Spleen (tissue), 11 donors: Measurements from ENCODE around the gene CAMKK1. TPM values are rescaled to one million over a fixed set of nuclear protein-coding genes. Genes with fewer than 3 reads are reported as not detected.

Experiments used
- DNase-seq: peaks from one replicate; pipeline ENCODE4 v3.0.0-alpha.2; 2020
- H3K27ac ChIP-seq, 8 donors: fragments of 200-600 bp; sonication (generic) in 7 of 8; 1 replicate in 4 of 8; 2 replicates in 4 of 8; pipeline versions ENCODE4 v1.5.0 to v1.8.0; 2016 to 2021; ENCODE audit warnings: inconsistent platforms in 4 of 8, mild to moderate bottlenecking in 4 of 8, moderate library complexity in 1 of 8
- H3K27me3 ChIP-seq, 7 donors: fragments of 200-600 bp; sonication (generic) in 6 of 7; replicated peaks in 1 of 7; 1 replicate in 4 of 7; 2 replicates in 3 of 7; pipeline versions ENCODE4 v1.5.0 to v1.8.0; 2016 to 2021; ENCODE audit warnings: inconsistent platforms in 3 of 7, mild to moderate bottlenecking in 1 of 7
- H3K36me3 ChIP-seq, 6 donors: fragments of 200-600 bp; sonication (generic) in 5 of 6; 1 replicate in 4 of 6; 2 replicates in 2 of 6; pipeline versions ENCODE4 v1.5.0 to v1.8.0; 2016 to 2021; ENCODE audit warnings: inconsistent platforms in 2 of 6
- H3K4me1 ChIP-seq, 6 donors: fragments of 200-600 bp; sonication (generic) in 5 of 6; 1 replicate in 3 of 6; 2 replicates in 3 of 6; pipeline versions ENCODE4 v1.5.0 to v1.8.0; 2016 to 2021; ENCODE audit warnings: inconsistent platforms in 3 of 6
- H3K4me3 ChIP-seq, 8 donors: fragments of 200-600 bp; sonication (generic) in 7 of 8; 1 replicate in 4 of 8; 2 replicates in 4 of 8; pipeline versions ENCODE4 v1.5.0 to v1.8.0; 2016 to 2021; ENCODE audit warnings: inconsistent platforms in 4 of 8, mild to moderate bottlenecking in 4 of 8, moderate library complexity in 2 of 8
- H3K9me3 ChIP-seq, 8 donors: fragments of 200-600 bp; sonication (generic) in 7 of 8; 1 replicate in 4 of 8; 2 replicates in 4 of 8; pipeline versions ENCODE4 v1.5.0 to v1.8.0; 2016 to 2021; ENCODE audit warnings: inconsistent platforms in 4 of 8
- POLR2A ChIP-seq, 3 donors: fragments of 450-650 bp; IDR thresholded peaks; one replicate each; pipeline ENCODE4 v1.5.1; 2017; ENCODE audit warnings: antibody characterized with exemption in 3 of 3, mild to moderate bottlenecking in 1 of 3
- POLR2AphosphoS5 ChIP-seq, 3 donors: sonication (generic); formaldehyde crosslinking; IDR thresholded peaks; one replicate each; pipeline ENCODE4 v1.5.1; 2017; ENCODE audit warnings: antibody characterized with exemption in 3 of 3
- WGBS, 5 donors: extraction: QIAGEN DNeasy Blood & Tissue Kit in 3 of 5; methylation state at CpG; one replicate each; pipeline versions ENCODE4 v1.1.5 to v1.1.7; 2013 to 2018; 5-methylcytosine and 5-hydroxymethylcytosine counted together
- intact Hi-C: fragments of 100-400 bp; cut with DNase I; formaldehyde crosslinking; loops from one replicate; pipeline ENCODE4 v1.15.0; 2023; ENCODE audit warnings: low total_unique reads
- polyA plus RNA-seq, 3 donors: library from polyadenylated mRNA; stranded (reverse); fragments of 200-250 nt; gene quantifications; one replicate each; pipeline ENCODE4 v1.2.1, GENCODE V29; 2013
- total RNA-seq, 7 donors: library from RNA; depleted of rRNA in 3 of 7; stranded (reverse); fragments of >200 nt in 3 of 7; fragmentation: NEBNext Ultra II Directional in 4 of 7; extraction: Animal tissue kit (Norgen Biotek cat#: 25700) in 4 of 7; gene quantifications; one replicate each; pipeline versions ENCODE4 v1.1.0 to v1.2.1, GENCODE V29; 2016 to 2021
- TF ChIP-seq, protein P1 (sequence below), 11 experiments: fragments of 200-600 bp in 7 of 11; fragments of 450-650 bp in 4 of 11; sonication (generic) in 4 of 11; IDR thresholded peaks in 8 of 11; conservative IDR thresholded peaks in 3 of 11; 1 replicate in 7 of 11; 2 replicates in 4 of 11; pipeline versions ENCODE4 v1.4.0 to v1.8.0; 2016 to 2021; ENCODE audit warnings: antibody characterized with exemption in 11 of 11, inconsistent platforms in 4 of 11, mild to moderate bottlenecking in 1 of 11
- donor health status: healthy with polysubstance abuse.
- donor health status: DM: no; HTN: no; CAD: no; lungs with moderate emphysema.
- donor health status: DM: no; HTN: no; CAD: no.
- donor health status: Bipolar disorder and iron deficiency.
- donor health status: healthy.
- donor health status: DM: no; HTN: no; CAD: no.
- donor health status: DM: yes; HTN: yes; CAD: no.

Gene CAMKK1
- total and polyA plus RNA-seq, 10 donors = 5.2 to 13.0 (median 9.0) TPM

- Histone ChIP-seq H3K27ac (no peak overlapping the region), H3K27me3 (no peaks in the 10 kb centered on the region), H3K9me3 (no peaks in the 10 kb centered on the region), H3K36me3 (peaks cover 0 to 64% (median 42%) of the 10 kb centered on the region in 6 donors), H3K4me3 (no peak overlapping the region), H3K4me1 (peaks cover 0 to 45% (median 8%) of the 10 kb centered on the region in 6 donors)
- TF ChIP-seq POLR2AphosphoS5 (IDR thresholded peaks at IDR 0.05) (peak in 1 of 3 donors; percentile 37), POLR2A (IDR thresholded peaks at IDR 0.05) (no peak)
- TF ChIP-seq, protein P1, sequence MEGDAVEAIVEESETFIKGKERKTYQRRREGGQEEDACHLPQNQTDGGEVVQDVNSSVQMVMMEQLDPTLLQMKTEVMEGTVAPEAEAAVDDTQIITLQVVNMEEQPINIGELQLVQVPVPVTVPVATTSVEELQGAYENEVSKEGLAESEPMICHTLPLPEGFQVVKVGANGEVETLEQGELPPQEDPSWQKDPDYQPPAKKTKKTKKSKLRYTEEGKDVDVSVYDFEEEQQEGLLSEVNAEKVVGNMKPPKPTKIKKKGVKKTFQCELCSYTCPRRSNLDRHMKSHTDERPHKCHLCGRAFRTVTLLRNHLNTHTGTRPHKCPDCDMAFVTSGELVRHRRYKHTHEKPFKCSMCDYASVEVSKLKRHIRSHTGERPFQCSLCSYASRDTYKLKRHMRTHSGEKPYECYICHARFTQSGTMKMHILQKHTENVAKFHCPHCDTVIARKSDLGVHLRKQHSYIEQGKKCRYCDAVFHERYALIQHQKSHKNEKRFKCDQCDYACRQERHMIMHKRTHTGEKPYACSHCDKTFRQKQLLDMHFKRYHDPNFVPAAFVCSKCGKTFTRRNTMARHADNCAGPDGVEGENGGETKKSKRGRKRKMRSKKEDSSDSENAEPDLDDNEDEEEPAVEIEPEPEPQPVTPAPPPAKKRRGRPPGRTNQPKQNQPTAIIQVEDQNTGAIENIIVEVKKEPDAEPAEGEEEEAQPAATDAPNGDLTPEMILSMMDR (IDR thresholded peaks at IDR 0.05 in 8 of 11, conservative IDR thresholded peaks at IDR 0.05 in 3 of 11) = no peak
- intact Hi-C loops = no loop called here
- DNase-seq = no peak
- 84 to 88% (median 85%) methylated on average over 21 to 40 of the region's 40 CpGs for WGBS, 5 donors
Measured at GRCh38 chr17:3924512-3925350, 31.9 kb upstream of the CAMKK1 start.

GRCh38 chr17:3923466-3924190, 30.8 kb upstream of the CAMKK1 start:
- Histone ChIP-seq H3K27ac (no peak overlapping the region), H3K9me3 (no peaks in the 10 kb centered on the region), H3K36me3 (peaks cover 0 to 53% (median 33%) of the 10 kb centered on the region in 6 donors), H3K4me3 (no peak overlapping the region), H3K27me3 (no peaks in the 10 kb centered on the region), H3K4me1 (peaks cover 0 to 42% (median 13%) of the 10 kb centered on the region in 6 donors)
- intact Hi-C loops = no loop called here
- WGBS, 5 donors = 88 to 92% (median 89%) methylated on average over 14 to 18 of the region's 18 CpGs
- TF ChIP-seq, protein P1 (IDR thresholded peaks at IDR 0.05 in 8 of 11, conservative IDR thresholded peaks at IDR 0.05 in 3 of 11) = no peak
- TF ChIP-seq POLR2AphosphoS5 (IDR thresholded peaks at IDR 0.05) = peak in 2 of 3 donors; percentile 5 to 51
- DNase-seq = no peak

- DNase-seq = no peak
- H3K27me3 ChIP-seq = no peaks in the 10 kb centered on the region
Measured at GRCh38 chr17:3922765-3923164, 29.9 kb upstream of the CAMKK1 start.

More at GRCh38 chr17:3922765-3923164, 29.9 kb upstream of the CAMKK1 start:
- Histone ChIP-seq H3K9me3 (no peaks in the 10 kb centered on the region), H3K4me1 (peaks cover 0 to 38% (median 12%) of the 10 kb centered on the region in 6 donors), H3K4me3 (no peak overlapping the region), H3K36me3 (peaks cover 0 to 44% (median 24%) of the 10 kb centered on the region in 6 donors), H3K27ac (peak overlapping the region in 1 of 8 donors; percentile 21)
- TF ChIP-seq, protein P1 (IDR thresholded peaks at IDR 0.05 in 8 of 11, conservative IDR thresholded peaks at IDR 0.05 in 3 of 11) = no peak
- TF ChIP-seq POLR2A (IDR thresholded peaks at IDR 0.05) (no peak), POLR2AphosphoS5 (IDR thresholded peaks at IDR 0.05) (peak in 2 of 3 donors; percentile 28 to 69)
- 81 to 94% (median 83%) methylated on average over 7 of the region's 7 CpGs for WGBS, 5 donors
- intact Hi-C loops = no loop called here
